Chondrocyte (in vitro differentiated cells): ENCODE results near the gene LYG1. TPM values are rescaled to one million over a fixed set of nuclear protein-coding genes. Genes with fewer than 3 reads are reported as not detected.
"Not testable (repeated sequence)": the region's sequence is repeated elsewhere in the genome, so short reads cannot be mapped to it uniquely, and the experiment has no call there.

ENCODE experiments used
- DNase-seq: peaks from one replicate; pipeline ENCODE4 v3.0.0; 2021; ENCODE audit warnings: mixed read lengths, low spot score
- H3K27ac Mint-ChIP-seq: one replicate; pipeline ENCODE4 v1.8.0; 2021; ENCODE audit warnings: mild to moderate bottlenecking, moderate library complexity, mixed read lengths; ENCODE audit not compliant: unreplicated experiment
- H3K27me3 Mint-ChIP-seq: 2 replicates; pipeline ENCODE4 v1.8.0; 2021; ENCODE audit warnings: low read depth, mixed read lengths
- H3K36me3 Mint-ChIP-seq: 2 replicates; pipeline ENCODE4 v1.8.0; 2021; ENCODE audit warnings: low read depth, mixed read lengths
- H3K4me1 Mint-ChIP-seq: 2 replicates; pipeline ENCODE4 v1.8.0; 2021; ENCODE audit warnings: low read depth, mild to moderate bottlenecking, mixed read lengths
- H3K4me3 Mint-ChIP-seq: one replicate; pipeline ENCODE4 v1.8.0; 2021; ENCODE audit warnings: mild to moderate bottlenecking, moderate library complexity, mixed read lengths; ENCODE audit not compliant: unreplicated experiment
- H3K9me3 Mint-ChIP-seq: 2 replicates; pipeline ENCODE4 v1.8.0; 2021; ENCODE audit warnings: low read depth, mixed read lengths
- CTCF ChIP-seq: fragments of 200-600 bp; sonication (generic); IDR thresholded peaks from 2 replicates; pipeline ENCODE4 v1.5.0; 2021; ENCODE audit warnings: antibody characterized with exemption, mild to moderate bottlenecking, moderate library complexity
- total RNA-seq: library from RNA; stranded (reverse); gene quantifications from 3 replicates; pipeline ENCODE4 v1.2.1, GENCODE V29; 2021

The LYG1 gene
- total RNA-seq, 1 donor from 2014 or later: 0.57 TPM

DNA sequence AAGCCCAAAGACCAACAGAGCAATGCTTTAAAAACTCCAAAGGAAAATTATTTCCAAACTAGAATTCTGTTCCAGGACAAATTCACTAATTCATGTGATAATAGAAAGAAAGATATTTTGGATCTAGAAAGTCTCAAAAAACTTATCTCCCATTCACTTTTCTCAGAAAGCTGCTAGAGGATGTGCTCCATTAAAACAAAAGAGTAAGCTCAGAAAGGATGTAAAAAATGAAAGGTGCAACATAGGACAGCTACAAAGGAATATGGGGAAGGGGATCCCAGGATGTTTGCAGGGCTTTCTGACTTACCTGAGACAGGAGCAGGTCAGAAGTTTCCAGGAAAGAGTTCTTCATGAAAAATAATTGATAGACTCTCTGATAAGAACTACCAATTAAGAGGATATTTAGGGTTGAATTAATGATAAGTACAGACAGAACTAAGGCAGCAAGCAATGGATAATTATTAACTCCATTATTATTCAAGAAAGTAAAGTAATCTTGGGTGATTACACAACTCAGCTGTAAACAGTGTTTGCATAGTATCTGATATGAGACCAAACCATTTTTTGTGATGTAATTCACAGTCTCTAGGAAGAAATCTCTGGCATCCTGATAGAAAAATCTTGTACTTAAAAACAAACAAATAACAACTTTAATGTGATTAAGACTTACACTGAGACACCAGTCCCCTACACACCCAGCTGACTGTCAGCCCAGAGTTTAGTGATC, 20.9 kb downstream of the LYG1 start:
- DNase-seq: no peak
- Mint-ChIP-seq H3K27me3 (no peaks in the 10 kb centered on the region), H3K4me3 (no peak overlapping the region), H3K4me1 (peaks cover 22% of the 10 kb centered on the region), H3K36me3 (peaks cover 7% of the 10 kb centered on the region), H3K27ac (no peak overlapping the region), H3K9me3 (peaks cover 12% of the 10 kb centered on the region)
- TF ChIP-seq CTCF: no peak

GRCh38 chr2:99278793-99279291, 22.2 kb downstream of the LYG1 start:
- no peak for DNase-seq
- Mint-ChIP-seq H3K36me3 (peaks cover 5% of the 10 kb centered on the region), H3K27ac (peak overlapping the region; percentile 87), H3K27me3 (no peaks in the 10 kb centered on the region), H3K4me1 (peaks cover 22% of the 10 kb centered on the region), H3K9me3 (peaks cover 12% of the 10 kb centered on the region), H3K4me3 (peak overlapping the region; percentile 31)
- TF ChIP-seq CTCF: no peak

DNA sequence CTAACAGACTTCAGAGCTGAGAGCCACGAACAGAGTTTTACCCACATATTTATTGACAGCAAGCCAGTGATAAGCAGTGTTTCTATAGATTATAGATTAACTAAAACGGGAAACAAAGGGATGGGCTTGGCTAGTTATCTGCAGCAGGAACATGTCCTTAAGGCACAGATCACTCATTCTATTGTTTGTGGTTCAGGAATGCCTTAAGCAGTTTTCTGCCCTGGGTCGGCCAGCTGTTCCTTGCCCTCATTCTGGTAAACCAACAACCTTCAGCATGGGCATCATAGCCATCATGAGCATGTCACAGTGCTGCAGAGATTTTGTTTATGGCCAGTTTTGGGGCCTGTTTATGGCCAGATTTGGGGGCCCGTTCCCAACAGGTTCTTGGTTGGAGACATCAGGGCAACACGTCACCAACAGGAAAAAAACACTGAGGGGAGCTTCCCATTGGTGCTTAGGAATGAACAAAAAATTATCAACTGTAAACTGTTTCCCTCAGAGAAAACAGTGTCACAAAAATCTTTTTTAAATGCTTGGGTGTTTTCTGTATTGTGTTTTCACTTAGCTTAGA, 22.7 kb downstream of the LYG1 start:
- H3K4me1 Mint-ChIP-seq: peaks cover 22% of the 10 kb centered on the region
- not testable (repeated sequence) for H3K27me3 Mint-ChIP-seq, H3K36me3 Mint-ChIP-seq, DNase-seq
- peaks cover 12% of the 10 kb centered on the region for H3K9me3 Mint-ChIP-seq
- peak overlapping the region; percentile 31 for H3K4me3 Mint-ChIP-seq
- H3K27ac Mint-ChIP-seq: peak overlapping the region; percentile 87

DNA sequence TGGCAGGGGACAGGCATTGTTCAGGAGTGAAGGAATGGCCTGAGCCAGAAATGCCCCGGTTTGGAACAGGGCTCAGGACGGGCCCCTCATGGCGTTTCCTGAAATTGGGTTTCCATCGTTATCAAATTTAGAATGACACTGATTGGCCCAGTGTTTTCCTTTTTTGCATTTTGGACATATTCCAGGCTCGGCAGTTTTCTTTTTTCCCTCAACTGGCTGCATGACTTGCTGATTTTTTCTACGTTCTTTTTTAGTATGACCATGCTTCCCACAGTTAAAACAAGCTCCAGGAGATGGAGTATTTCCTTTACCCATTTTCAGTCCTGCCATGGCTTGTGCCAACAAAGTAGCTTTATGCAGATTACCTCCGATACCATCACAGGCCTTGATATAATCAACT, 25.1 kb downstream of the LYG1 start:
- no peak for DNase-seq
- Mint-ChIP-seq H3K4me3 (no peak overlapping the region), H3K4me1 (peaks cover 22% of the 10 kb centered on the region), H3K9me3 (peaks cover 22% of the 10 kb centered on the region), H3K36me3 (peaks cover 9% of the 10 kb centered on the region), H3K27me3 (no peaks in the 10 kb centered on the region), H3K27ac (no peak overlapping the region)
- no peak for TF ChIP-seq CTCF

GRCh38 chr2:99261242-99261641, 39.8 kb downstream of the LYG1 start:
- no peak for TF ChIP-seq CTCF

More at GRCh38 chr2:99261242-99261641, 39.8 kb downstream of the LYG1 start:
- H3K4me1 Mint-ChIP-seq: no peaks in the 10 kb centered on the region
- peaks cover 2% of the 10 kb centered on the region for H3K36me3 Mint-ChIP-seq
- H3K27me3 Mint-ChIP-seq: no peaks in the 10 kb centered on the region
- no peak for DNase-seq
- H3K27ac Mint-ChIP-seq: no peak overlapping the region
- H3K4me3 Mint-ChIP-seq: no peak overlapping the region
- no peaks in the 10 kb centered on the region for H3K9me3 Mint-ChIP-seq
